HCT116 (cell line): ENCODE measurements around the gene OR4D1. TPM values are rescaled to one million over a fixed set of nuclear protein-coding genes. Genes with fewer than 3 reads are reported as not detected.

ENCODE experiments used
- ATAC-seq: fragments of 200-7000 bp; cut with Tn5 transposase; 2 replicates; pipeline ENCODE4 v1.9.1; 2020; ENCODE audit warnings: mild to moderate bottlenecking, moderate library complexity
- BruUV-seq: library from RNA; stranded (reverse); fragments of 400-500 nt; replicated peaks from 2 replicates; lab custom pipeline; 2021; lab: Mats Ljungman, UMichigan
- CTCF ChIA-PET: fragments of 300-600 bp; sonication (Branson Sonifier 250); formaldehyde crosslinking; loops from one replicate; lab custom pipeline; 2021; ENCODE audit warnings: antibody characterized with exemption; lab: Charles Lee
- POLR2A ChIA-PET: fragments of 300-600, 350-600 bp; sonication (Branson Sonifier 250); formaldehyde crosslinking; loops from one replicate; lab custom pipeline; 2021; ENCODE audit warnings: antibody characterized with exemption; lab: Charles Lee
- RAD21 ChIA-PET, 2 experiments: fragments of 300-600 bp; sonication (Branson Sonifier 250); formaldehyde crosslinking; loops; one replicate each; lab custom pipeline; 2023; ENCODE audit warnings: low total read pairs in 2 of 2; ENCODE audit not compliant: uncharacterized antibody in 2 of 2, unreplicated experiment in 2 of 2, low non-redundant PET in 1 of 2; lab: Charles Lee
- DNase-seq: peaks from one replicate; pipeline ENCODE4 v3.0.0-alpha.2; 2010; ENCODE audit warnings: low read depth, low spot score
- H2AFZ ChIP-seq: fragments of 200-600 bp; shearing (Covaris generic), sonication (generic); 2 replicates; pipeline ENCODE4 v1.6.1; 2017; ENCODE audit warnings: low read depth, mixed run types, mixed read lengths, antibody characterized with exemption, low read length; ENCODE audit not compliant: poor library complexity, severe bottlenecking
- H3K27ac ChIP-seq: 2 replicates; pipeline ENCODE4 v1.5.1; 2012; ENCODE audit warnings: low read depth, low read length
- H3K27me3 ChIP-seq: fragments of 200-600 bp; sonication (generic); 2 replicates; pipeline ENCODE4 v1.6.1; 2016; ENCODE audit warnings: mixed run types, low read length, mixed read lengths; ENCODE audit not compliant: insufficient read depth
- H3K36me3 ChIP-seq, 2 experiments: fragments of 200-500 bp in 1 of 2; fragments of 200-600 bp in 1 of 2; sonication (Bioruptor generic) in 1 of 2; sonication (generic) in 1 of 2; 2 replicates each; pipeline versions ENCODE4 v1.5.1 to v1.6.1; 2014 to 2016; ENCODE audit warnings: low read length in 2 of 2, inconsistent platforms in 1 of 2, mixed read lengths in 1 of 2, mixed run types in 1 of 2; ENCODE audit not compliant: insufficient read depth in 2 of 2, control insufficient read depth in 1 of 2
- H3K4me1 ChIP-seq, 2 experiments: fragments of 200-600 bp in 1 of 2; sonication (generic) in 1 of 2; 2 replicates each; pipeline versions ENCODE4 v1.5.1 to v1.6.1; 2012 to 2017; ENCODE audit warnings: low read length in 2 of 2, inconsistent platforms in 1 of 2, mild to moderate bottlenecking in 1 of 2, mixed read lengths in 1 of 2, mixed run types in 1 of 2, moderate library complexity in 1 of 2; ENCODE audit not compliant: insufficient read depth in 2 of 2, control insufficient read depth in 1 of 2
- H3K4me2 ChIP-seq: fragments of 200-600 bp; sonication (generic); 2 replicates; pipeline ENCODE4 v1.6.1; 2017; ENCODE audit warnings: mixed run types, low read length, mixed read lengths
- H3K4me3 ChIP-seq, 2 experiments: fragments of 200-600 bp in 1 of 2; sonication (generic) in 1 of 2; replicated peaks in 1 of 2; 2 replicates each; pipeline ENCODE4 v1.5.1; 2011 to 2016; ENCODE audit warnings: low read length in 2 of 2, control low read depth in 1 of 2, low read depth in 1 of 2, mild to moderate bottlenecking in 1 of 2, mixed read lengths in 1 of 2, mixed run types in 1 of 2
- H3K79me2 ChIP-seq: fragments of 200-600 bp; sonication (generic); 2 replicates; pipeline ENCODE4 v1.6.1; 2017; ENCODE audit warnings: mild to moderate bottlenecking, mixed run types, low read length, moderate library complexity, mixed read lengths; ENCODE audit not compliant: insufficient read depth
- H3K9ac ChIP-seq: fragments of 200-600 bp; sonication (generic); 2 replicates; pipeline ENCODE4 v1.6.1; 2016; ENCODE audit warnings: low read length, mixed read lengths
- H3K9me2 ChIP-seq: fragments of 200-600 bp; sonication (generic), shearing (Covaris generic); 2 replicates; pipeline ENCODE4 v1.6.1; 2017; ENCODE audit warnings: mixed run types, mild to moderate bottlenecking, moderate library complexity; ENCODE audit not compliant: insufficient read depth
- H3K9me3 ChIP-seq, 2 experiments: fragments of 200-500 bp in 1 of 2; fragments of 200-600 bp in 1 of 2; sonication (Bioruptor generic) in 1 of 2; sonication (generic) in 1 of 2; 2 replicates each; pipeline ENCODE4 v1.6.1; 2014 to 2017; ENCODE audit warnings: low read length in 2 of 2, mixed read lengths in 2 of 2, inconsistent platforms in 1 of 2, low read depth in 1 of 2, mild to moderate bottlenecking in 1 of 2, mixed run types in 1 of 2, moderate library complexity in 1 of 2; ENCODE audit not compliant: control insufficient read depth in 1 of 2, insufficient read depth in 1 of 2
- H4K20me1 ChIP-seq: fragments of 200-600 bp; sonication (generic), shearing (Covaris generic); 2 replicates; pipeline ENCODE4 v1.6.1; 2017; ENCODE audit warnings: mixed run types, mild to moderate bottlenecking, moderate library complexity; ENCODE audit not compliant: insufficient read depth
- CBX3 ChIP-seq: IDR thresholded peaks from 2 replicates; pipeline ENCODE4 v1.6.1; 2012; ENCODE audit warnings: low read depth
- EGR1 ChIP-seq: IDR thresholded peaks from 2 replicates; pipeline ENCODE4 v1.6.1; 2012; ENCODE audit warnings: low read depth
- ELF1 ChIP-seq: IDR thresholded peaks from 2 replicates; pipeline ENCODE4 v1.6.1; 2012; ENCODE audit warnings: low read depth, borderline replicate concordance
- EZH2 ChIP-seq: fragments of 200-600 bp; sonication (generic); IDR thresholded peaks from 2 replicates; pipeline ENCODE4 v1.6.1; 2017; ENCODE audit warnings: antibody characterized with exemption, mixed run types
- JUND ChIP-seq: IDR thresholded peaks from 2 replicates; pipeline ENCODE4 v1.6.1; 2012
- POLR2A ChIP-seq: IDR thresholded peaks from 2 replicates; pipeline ENCODE4 v1.7.0; 2011; ENCODE audit warnings: borderline replicate concordance; ENCODE audit not compliant: insufficient read depth, insufficient read length; ENCODE audit errors: extremely low read depth
- POLR2AphosphoS5 ChIP-seq: IDR thresholded peaks from 2 replicates; pipeline ENCODE4 v1.6.1; 2011; ENCODE audit warnings: mild to moderate bottlenecking, low read depth, low read length, moderate library complexity
- RAD21 ChIP-seq: IDR thresholded peaks from 2 replicates; pipeline ENCODE4 v1.6.1; 2012; ENCODE audit warnings: low read depth, mild to moderate bottlenecking
- REST ChIP-seq: IDR thresholded peaks from 2 replicates; pipeline ENCODE4 v1.6.1; 2012; ENCODE audit warnings: low read depth
- SIN3A ChIP-seq: IDR thresholded peaks from 2 replicates; pipeline ENCODE4 v1.6.1; 2012; ENCODE audit warnings: low read depth
- SP1 ChIP-seq: IDR thresholded peaks from 2 replicates; pipeline ENCODE4 v1.6.1; 2012; ENCODE audit warnings: low read depth
- SRF ChIP-seq: IDR thresholded peaks from 2 replicates; pipeline ENCODE4 v1.6.1; 2012; ENCODE audit warnings: low read depth
- YY1 ChIP-seq: IDR thresholded peaks from 2 replicates; pipeline ENCODE4 v1.6.1; 2011; ENCODE audit warnings: low read length, low read depth, moderate library complexity, mild to moderate bottlenecking; ENCODE audit not compliant: insufficient replicate concordance; ENCODE audit errors: extremely low read depth
- ZBTB33 ChIP-seq: IDR thresholded peaks from 2 replicates; pipeline ENCODE4 v1.6.1; 2011; ENCODE audit warnings: mild to moderate bottlenecking, low read length, moderate library complexity; ENCODE audit not compliant: insufficient replicate concordance; ENCODE audit errors: extremely low read depth
- ZNF274 ChIP-seq: fragments of 200-500 bp; sonication (Bioruptor generic); IDR thresholded peaks from 2 replicates; pipeline ENCODE4 v1.6.1; 2014; ENCODE audit warnings: mild to moderate bottlenecking, low read depth, low read length, inconsistent platforms
- intact Hi-C: fragments of 100-400 bp; cut with micrococcal nuclease; formaldehyde crosslinking; loops from 2 replicates; pipeline ENCODE4 v1.10.0; 2022
- total RNA-seq: library from RNA; stranded (reverse); gene quantifications from one replicate; pipeline ENCODE4 v1.2.1, GENCODE V29; 2021; ENCODE audit not compliant: unreplicated experiment
- TF ChIP-seq, protein P1 (sequence below): IDR thresholded peaks from 2 replicates; pipeline ENCODE4 v1.6.1; 2012
- TF ChIP-seq, protein P2 (sequence below), 3 experiments: fragments of 200-600 bp in 1 of 3; sonication (generic) in 1 of 3; IDR thresholded peaks in 2 of 3; conservative IDR thresholded peaks in 1 of 3; 2 replicates each; pipeline ENCODE4 v1.5.1; 2012 to 2017; ENCODE audit warnings: low read depth in 2 of 3, low read length in 2 of 3, antibody characterized with exemption in 1 of 3, borderline replicate concordance in 1 of 3, control low read depth in 1 of 3, mild to moderate bottlenecking in 1 of 3, mixed read lengths in 1 of 3, mixed run types in 1 of 3, moderate library complexity in 1 of 3; ENCODE audit not compliant: insufficient read depth in 1 of 3

The OR4D1 gene
- total RNA-seq, 1 experiment from 2014 or later: not detected

DNA sequence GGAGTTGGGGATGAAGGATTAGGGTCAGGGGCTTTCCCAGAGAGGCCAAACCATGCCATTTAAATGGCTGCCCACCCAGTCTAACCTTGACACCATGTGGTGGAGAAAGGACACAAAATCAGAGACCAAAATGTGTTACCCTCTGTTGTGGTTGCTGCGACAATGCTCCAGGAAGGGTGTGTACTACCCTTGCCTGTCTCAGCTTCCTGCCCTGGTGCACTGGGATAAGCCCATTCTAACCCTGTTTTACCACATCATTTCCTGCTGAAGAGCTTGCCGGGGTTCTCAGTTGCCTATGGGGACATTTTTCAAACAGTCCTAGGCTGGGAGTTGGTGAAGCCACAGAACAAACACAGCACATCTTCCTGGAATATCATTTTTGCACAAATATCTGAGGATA, 4.9 kb downstream of the OR4D1 start:
- no peaks in the 10 kb centered on the region for H3K4me1 ChIP-seq
- no peak overlapping the region for H3K4me2 ChIP-seq
- no peaks in the 10 kb centered on the region for H3K9me2 ChIP-seq
- H3K36me3 ChIP-seq: no peaks in the 10 kb centered on the region
- H2AFZ ChIP-seq: no peak overlapping the region
- POLR2A ChIA-PET: no interaction called here
- H3K4me3 ChIP-seq: no peak overlapping the region
- peaks cover 69% of the 10 kb centered on the region for H3K27me3 ChIP-seq
- RAD21 ChIA-PET: no interaction called here
- H3K9me3 ChIP-seq: no peaks in the 10 kb centered on the region
- DNase-seq: no peak
- no peak overlapping the region for H3K9ac ChIP-seq
- no peak for TF ChIP-seq SP1
- no peak for TF ChIP-seq RAD21
- TF ChIP-seq, protein P1, sequence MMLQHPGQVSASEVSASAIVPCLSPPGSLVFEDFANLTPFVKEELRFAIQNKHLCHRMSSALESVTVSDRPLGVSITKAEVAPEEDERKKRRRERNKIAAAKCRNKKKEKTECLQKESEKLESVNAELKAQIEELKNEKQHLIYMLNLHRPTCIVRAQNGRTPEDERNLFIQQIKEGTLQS: no peak
- TF ChIP-seq, protein P2, sequence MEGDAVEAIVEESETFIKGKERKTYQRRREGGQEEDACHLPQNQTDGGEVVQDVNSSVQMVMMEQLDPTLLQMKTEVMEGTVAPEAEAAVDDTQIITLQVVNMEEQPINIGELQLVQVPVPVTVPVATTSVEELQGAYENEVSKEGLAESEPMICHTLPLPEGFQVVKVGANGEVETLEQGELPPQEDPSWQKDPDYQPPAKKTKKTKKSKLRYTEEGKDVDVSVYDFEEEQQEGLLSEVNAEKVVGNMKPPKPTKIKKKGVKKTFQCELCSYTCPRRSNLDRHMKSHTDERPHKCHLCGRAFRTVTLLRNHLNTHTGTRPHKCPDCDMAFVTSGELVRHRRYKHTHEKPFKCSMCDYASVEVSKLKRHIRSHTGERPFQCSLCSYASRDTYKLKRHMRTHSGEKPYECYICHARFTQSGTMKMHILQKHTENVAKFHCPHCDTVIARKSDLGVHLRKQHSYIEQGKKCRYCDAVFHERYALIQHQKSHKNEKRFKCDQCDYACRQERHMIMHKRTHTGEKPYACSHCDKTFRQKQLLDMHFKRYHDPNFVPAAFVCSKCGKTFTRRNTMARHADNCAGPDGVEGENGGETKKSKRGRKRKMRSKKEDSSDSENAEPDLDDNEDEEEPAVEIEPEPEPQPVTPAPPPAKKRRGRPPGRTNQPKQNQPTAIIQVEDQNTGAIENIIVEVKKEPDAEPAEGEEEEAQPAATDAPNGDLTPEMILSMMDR (IDR thresholded peaks at IDR 0.05 in 2 of 3, conservative IDR thresholded peaks at IDR 0.05 in 1 of 3; ENCODE audit: borderline replicate concordance in 1 of 3, insufficient read depth in 1 of 3, low read depth in 2 of 3, low read length in 2 of 3): no peak
- no peak for TF ChIP-seq ZNF274
- TF ChIP-seq POLR2A: no peak
- no peak for TF ChIP-seq ELF1
- TF ChIP-seq REST: no peak
- TF ChIP-seq POLR2AphosphoS5: no peak
- no peak for TF ChIP-seq CBX3
- no peak for TF ChIP-seq SIN3A
- no peak for TF ChIP-seq ZBTB33
- TF ChIP-seq SRF: no peak
- TF ChIP-seq EGR1: no peak
- no peak for TF ChIP-seq YY1
- TF ChIP-seq EZH2: no peak
- TF ChIP-seq JUND: no peak
- TF ChIP-seq, all 23 proteins: peak for 0
- no peaks in the 10 kb centered on the region for H3K79me2 ChIP-seq
- no peak overlapping the region for H3K27ac ChIP-seq
- intact Hi-C loops: no loop called here
- no peaks in the 10 kb centered on the region for H4K20me1 ChIP-seq
- BruUV-seq: no TSS peak
- CTCF ChIA-PET: no interaction called here
- ATAC-seq: no peak
